ENCODE measurements around the gene TMEM244.

DNA sequence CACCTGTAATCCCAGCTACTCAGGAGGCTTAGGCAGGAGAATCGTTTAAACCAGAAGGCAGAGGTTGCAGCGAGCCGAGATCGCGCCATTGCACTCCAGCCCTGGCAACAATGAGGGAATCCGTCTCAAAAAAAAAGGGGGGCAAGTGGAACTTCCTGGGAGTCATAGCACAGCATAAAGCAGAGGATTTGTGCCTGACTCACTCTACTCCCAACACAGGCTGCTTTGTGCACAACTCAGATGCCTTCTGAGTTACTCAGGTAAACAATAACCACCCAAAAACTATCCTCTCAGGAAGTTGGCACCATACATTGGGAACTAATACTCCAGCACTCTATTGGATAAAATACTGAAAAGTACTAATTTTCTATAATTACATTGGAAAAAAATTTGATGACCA lies 2.5 kb upstream of the TMEM244 start:
- TF ChIP-seq GATA3 (IDR thresholded peaks at IDR 0.05; ENCODE audit: low read depth, low read length) (no peak), GATA2 (IDR thresholded peaks at IDR 0.05; ENCODE audit: low read depth, low read length) (no peak)
